Measurements from ENCODE around the gene RIPK4. TPM values are rescaled to one million over a fixed set of nuclear protein-coding genes. Genes with fewer than 3 reads are reported as not detected.

Gene RIPK4
- 1.7 TPM for polyA plus RNA-seq (2013, experiment 1 of 2)
- 1.7 TPM for polyA plus RNA-seq (2013, experiment 2 of 2)

DNA sequence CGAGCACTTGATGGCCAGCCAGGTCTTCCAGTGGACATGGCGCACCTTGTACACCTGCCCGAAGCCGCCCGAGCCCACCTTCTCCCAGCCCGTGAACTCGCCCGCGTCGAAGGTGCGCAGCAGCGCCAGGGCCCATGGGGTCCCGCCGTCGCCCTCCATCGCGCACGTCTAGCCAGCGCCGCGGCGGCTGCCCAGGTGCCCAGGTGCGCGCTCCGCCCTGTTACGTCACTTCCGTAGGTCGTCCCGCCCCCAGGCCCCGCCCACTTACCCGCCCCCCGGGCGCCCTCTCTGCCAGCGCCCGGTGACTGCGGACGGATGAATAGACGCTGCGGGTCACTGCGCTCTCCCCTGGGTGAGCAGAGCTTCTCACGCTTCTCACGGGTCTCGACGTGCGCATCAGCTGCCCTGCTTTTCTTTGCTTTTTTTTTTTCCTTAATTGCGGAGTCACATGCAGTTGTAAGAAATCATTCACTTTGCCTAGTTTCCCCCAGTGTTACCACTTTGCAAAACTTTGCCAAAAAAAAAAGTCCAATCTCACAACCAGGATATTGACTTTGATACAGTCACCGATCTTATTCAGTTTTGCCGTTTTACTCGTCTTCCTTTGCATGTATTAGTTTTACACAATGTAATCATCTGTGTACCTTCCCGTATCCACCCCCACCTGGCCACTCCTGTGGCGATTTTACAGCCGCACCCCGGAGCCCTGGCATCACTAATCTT lies at the start of gene RIPK4:
Gene RIPK4, minus strand, starts transcription at position 170 of the 723 bp plus-strand sequence. Its CDS starts 11 bp downstream, at position 159.
- peaks cover 8% of the 10 kb centered on the region for H3K4me1 ChIP-seq (ENCODE audit: control insufficient read depth, low read depth, low read length)
- no peak within 1 kb of the TSS for H4K8ac ChIP-seq (ENCODE audit: low read depth, low read length)
- H3K4ac ChIP-seq (ENCODE audit: low read depth, low read length) = peak within 1 kb of the TSS; percentile 70
- peak within 1 kb of the TSS; percentile 79 for H3K4me2 ChIP-seq (ENCODE audit: low read length)
- peak within 1 kb of the TSS; percentile 68 for H3K56ac ChIP-seq (ENCODE audit: low read length)
- peak within 1 kb of the TSS; percentile 69 for H3K9ac ChIP-seq (ENCODE audit: low read length)
- H3K36me3 ChIP-seq (ENCODE audit: control insufficient read depth, insufficient read depth, low read length) = no peaks in the 10 kb centered on the region
- H3K27ac ChIP-seq (ENCODE audit: low read depth, low read length) = no peak within 1 kb of the TSS
- H3K18ac ChIP-seq (ENCODE audit: low read length) = peak within 1 kb of the TSS; percentile 51
- H2BK15ac ChIP-seq (replicated peaks; ENCODE audit: low read depth) = no peak within 1 kb of the TSS
- no CpG with 5 or more reads among the region's 53 CpGs for WGBS (ENCODE audit: extremely low coverage, insufficient coverage, low lambda C conversion rate)
- H2BK120ac ChIP-seq (ENCODE audit: low read depth, low read length) = no peak within 1 kb of the TSS
- H2AK5ac ChIP-seq (ENCODE audit: low read length) = no peak within 1 kb of the TSS
- peak within 1 kb of the TSS; percentile 61 for H3K4me3 ChIP-seq (ENCODE audit: low read length)
- H3K23ac ChIP-seq (ENCODE audit: low read length) = peak within 1 kb of the TSS; percentile 15
- H4K5ac ChIP-seq (ENCODE audit: low read length) = no peak within 1 kb of the TSS
- H2BK5ac ChIP-seq (ENCODE audit: low read length) = no peak within 1 kb of the TSS
- DNase-seq = peak; percentile 80
- H3K79me1 ChIP-seq (ENCODE audit: low read length) = peaks cover 11% of the 10 kb centered on the region
- H3K27me3 ChIP-seq (ENCODE audit: insufficient read depth, low read length, poor library complexity) = peaks cover 3% of the 10 kb centered on the region
- H3K79me2 ChIP-seq (ENCODE audit: control insufficient read depth, insufficient read depth, low read length) = peaks cover 7% of the 10 kb centered on the region

- Histone ChIP-seq H3K79me1 (ENCODE audit: low read length) (no peaks in the 10 kb centered on the region), H3K27me3 (ENCODE audit: insufficient read depth, low read length, poor library complexity) (no peaks in the 10 kb centered on the region), H3K4ac (ENCODE audit: low read depth, low read length) (no peak overlapping the region), H3K27ac (ENCODE audit: low read depth, low read length) (no peak overlapping the region), H4K8ac (ENCODE audit: low read depth, low read length) (no peak overlapping the region), H3K4me3 (ENCODE audit: low read length) (no peak overlapping the region), H3K23ac (ENCODE audit: low read length) (no peak overlapping the region), H3K4me2 (ENCODE audit: low read length) (no peak overlapping the region), H2BK120ac (ENCODE audit: low read depth, low read length) (no peak overlapping the region), H3K18ac (ENCODE audit: low read length) (no peak overlapping the region), H3K9ac (ENCODE audit: low read length) (no peak overlapping the region), H3K56ac (ENCODE audit: low read length) (no peak overlapping the region), H2BK5ac (ENCODE audit: low read length) (no peak overlapping the region), H2BK15ac (replicated peaks; ENCODE audit: low read depth) (no peak overlapping the region), H2AK5ac (ENCODE audit: low read length) (no peak overlapping the region), H3K36me3 (ENCODE audit: control insufficient read depth, insufficient read depth, low read length) (peaks cover 2% of the 10 kb centered on the region), H3K4me1 (ENCODE audit: control insufficient read depth, low read depth, low read length) (no peaks in the 10 kb centered on the region), H3K79me2 (ENCODE audit: control insufficient read depth, insufficient read depth, low read length) (no peaks in the 10 kb centered on the region), H4K5ac (ENCODE audit: low read length) (no peak overlapping the region)
- no CpG with 5 or more reads among the region's 50 CpGs for WGBS (ENCODE audit: extremely low coverage, insufficient coverage, low lambda C conversion rate)
- DNase-seq = no peak
Observed at GRCh38 chr21:41815652-41816582, 49.1 kb upstream of the RIPK4 start.

DNA sequence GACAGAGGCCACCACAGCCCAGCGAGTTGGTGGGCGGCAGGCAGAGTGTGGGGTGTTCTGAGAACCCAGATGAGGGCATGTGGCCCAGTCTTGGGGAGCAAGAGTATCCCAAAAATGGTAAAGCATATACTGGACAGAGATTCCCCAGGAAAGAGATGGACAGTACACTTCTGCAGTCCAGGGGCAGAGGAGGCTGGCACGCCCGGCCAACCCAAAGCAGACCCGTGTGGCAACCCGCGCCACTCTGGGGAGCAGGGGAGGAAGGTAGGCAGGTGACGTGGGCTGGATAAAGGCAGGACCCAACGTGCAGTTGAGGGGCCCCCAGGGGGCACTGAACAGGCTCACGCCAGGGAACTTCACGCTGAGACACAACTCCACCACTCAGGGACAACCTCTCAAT lies 46.4 kb upstream of the RIPK4 start:
- Histone ChIP-seq H2BK5ac (ENCODE audit: low read length) (no peak overlapping the region), H3K4ac (ENCODE audit: low read depth, low read length) (no peak overlapping the region), H3K27me3 (ENCODE audit: insufficient read depth, low read length, poor library complexity) (no peaks in the 10 kb centered on the region), H2BK15ac (replicated peaks; ENCODE audit: low read depth) (no peak overlapping the region), H2AK5ac (ENCODE audit: low read length) (no peak overlapping the region), H3K18ac (ENCODE audit: low read length) (no peak overlapping the region), H3K4me3 (ENCODE audit: low read length) (no peak overlapping the region), H3K23ac (ENCODE audit: low read length) (no peak overlapping the region), H3K79me1 (ENCODE audit: low read length) (no peaks in the 10 kb centered on the region), H2BK120ac (ENCODE audit: low read depth, low read length) (no peak overlapping the region), H3K56ac (ENCODE audit: low read length) (no peak overlapping the region), H4K5ac (ENCODE audit: low read length) (no peak overlapping the region), H3K9ac (ENCODE audit: low read length) (no peak overlapping the region), H3K36me3 (ENCODE audit: control insufficient read depth, insufficient read depth, low read length) (peaks cover 2% of the 10 kb centered on the region), H3K4me2 (ENCODE audit: low read length) (no peak overlapping the region), H4K8ac (ENCODE audit: low read depth, low read length) (no peak overlapping the region), H3K27ac (ENCODE audit: low read depth, low read length) (no peak overlapping the region), H3K79me2 (ENCODE audit: control insufficient read depth, insufficient read depth, low read length) (no peaks in the 10 kb centered on the region), H3K4me1 (ENCODE audit: control insufficient read depth, low read depth, low read length) (no peaks in the 10 kb centered on the region)
- no peak for DNase-seq
- no CpG with 5 or more reads among the region's 11 CpGs for WGBS (ENCODE audit: extremely low coverage, insufficient coverage, low lambda C conversion rate)

- Histone ChIP-seq H3K9ac (ENCODE audit: low read length) (no peak overlapping the region), H3K18ac (ENCODE audit: low read length) (no peak overlapping the region), H3K27me3 (ENCODE audit: insufficient read depth, low read length, poor library complexity) (no peaks in the 10 kb centered on the region), H4K5ac (ENCODE audit: low read length) (no peak overlapping the region), H2AK5ac (ENCODE audit: low read length) (no peak overlapping the region), H3K4me2 (ENCODE audit: low read length) (no peak overlapping the region), H3K36me3 (ENCODE audit: control insufficient read depth, insufficient read depth, low read length) (peaks cover 2% of the 10 kb centered on the region), H3K79me2 (ENCODE audit: control insufficient read depth, insufficient read depth, low read length) (no peaks in the 10 kb centered on the region), H3K23ac (ENCODE audit: low read length) (no peak overlapping the region), H3K4me3 (ENCODE audit: low read length) (no peak overlapping the region), H3K56ac (ENCODE audit: low read length) (no peak overlapping the region), H3K79me1 (ENCODE audit: low read length) (no peaks in the 10 kb centered on the region), H3K27ac (ENCODE audit: low read depth, low read length) (no peak overlapping the region), H3K4me1 (ENCODE audit: control insufficient read depth, low read depth, low read length) (no peaks in the 10 kb centered on the region), H2BK5ac (ENCODE audit: low read length) (no peak overlapping the region), H4K8ac (ENCODE audit: low read depth, low read length) (no peak overlapping the region), H3K4ac (ENCODE audit: low read depth, low read length) (no peak overlapping the region), H2BK120ac (ENCODE audit: low read depth, low read length) (no peak overlapping the region), H2BK15ac (replicated peaks; ENCODE audit: low read depth) (no peak overlapping the region)
- no CpG with 5 or more reads among the region's 13 CpGs for WGBS (ENCODE audit: extremely low coverage, insufficient coverage, low lambda C conversion rate)
- no peak for DNase-seq
Observed at GRCh38 chr21:41812679-41813078, 45.8 kb upstream of the RIPK4 start.

DNA sequence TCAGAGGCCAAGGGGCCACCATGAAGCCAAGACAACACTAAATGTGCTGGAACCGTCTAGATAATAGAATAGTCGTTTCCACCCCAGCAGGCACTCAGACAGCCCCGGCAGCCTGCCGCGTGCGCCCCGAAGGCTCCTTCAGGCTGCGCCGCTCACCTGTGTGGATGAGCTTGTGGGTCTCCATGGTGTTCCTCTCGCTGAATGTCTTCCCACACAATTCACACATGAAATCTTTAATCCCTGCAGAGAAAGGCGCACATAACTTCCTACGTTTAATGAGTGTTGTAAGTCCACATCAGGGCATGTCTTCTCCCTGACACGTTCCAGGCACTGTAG lies 43.7 kb upstream of the RIPK4 start:
- WGBS (ENCODE audit: extremely low coverage, insufficient coverage, low lambda C conversion rate) = no CpG with 5 or more reads among the region's 13 CpGs
- Histone ChIP-seq H3K4me2 (ENCODE audit: low read length) (no peak overlapping the region), H3K4ac (ENCODE audit: low read depth, low read length) (no peak overlapping the region), H3K27me3 (ENCODE audit: insufficient read depth, low read length, poor library complexity) (no peaks in the 10 kb centered on the region), H3K36me3 (ENCODE audit: control insufficient read depth, insufficient read depth, low read length) (peaks cover 2% of the 10 kb centered on the region), H3K27ac (ENCODE audit: low read depth, low read length) (no peak overlapping the region), H3K23ac (ENCODE audit: low read length) (no peak overlapping the region), H3K79me2 (ENCODE audit: control insufficient read depth, insufficient read depth, low read length) (no peaks in the 10 kb centered on the region), H2BK5ac (ENCODE audit: low read length) (no peak overlapping the region), H2BK120ac (ENCODE audit: low read depth, low read length) (no peak overlapping the region), H3K9ac (ENCODE audit: low read length) (no peak overlapping the region), H3K56ac (ENCODE audit: low read length) (no peak overlapping the region), H2AK5ac (ENCODE audit: low read length) (no peak overlapping the region), H2BK15ac (replicated peaks; ENCODE audit: low read depth) (no peak overlapping the region), H3K4me3 (ENCODE audit: low read length) (no peak overlapping the region), H4K5ac (ENCODE audit: low read length) (no peak overlapping the region), H3K4me1 (ENCODE audit: control insufficient read depth, low read depth, low read length) (no peaks in the 10 kb centered on the region), H3K18ac (ENCODE audit: low read length) (no peak overlapping the region), H4K8ac (ENCODE audit: low read depth, low read length) (no peak overlapping the region), H3K79me1 (ENCODE audit: low read length) (no peaks in the 10 kb centered on the region)
- DNase-seq = no peak
